Endothelial cell of umbilical vein (primary cell): ENCODE measurements around the gene RELCH. TPM values are rescaled to one million over a fixed set of nuclear protein-coding genes. Genes with fewer than 3 reads are reported as not detected.

ENCODE experiments used
- BruUV-seq: library from RNA; stranded (reverse); fragments of 400-500 nt; replicated peaks from 2 replicates; lab custom pipeline; 2021; lab: Mats Ljungman, UMichigan
- CTCF ChIA-PET: fragments of 300-600, 350-600 bp; sonication (Branson Sonifier 250); formaldehyde crosslinking; loops from one replicate; lab custom pipeline; 2021; ENCODE audit warnings: antibody characterized with exemption, inconsistent platforms; lab: Charles Lee
- POLR2A ChIA-PET: fragments of 300-600, 350-600 bp; sonication (Branson Sonifier 250); formaldehyde crosslinking; loops from one replicate; lab custom pipeline; 2021; ENCODE audit warnings: antibody characterized with exemption, inconsistent platforms; lab: Charles Lee
- DNase-seq: peaks from one replicate; pipeline ENCODE4 v3.0.0-alpha.2; 2011; ENCODE audit warnings: low read depth, low spot score
- FAIRE-seq: peaks from 2 replicates; lab custom pipeline; 2011; peaks lifted over from hg19 to GRCh38; lab: Jason Lieb, UNC
- H2AFZ ChIP-seq: 2 replicates; pipeline ENCODE4 v1.6.0; 2012; ENCODE audit warnings: low read depth, low read length, control low read depth, inconsistent platforms
- H3K27ac ChIP-seq: 2 replicates; pipeline ENCODE4 v1.5.1; 2011; ENCODE audit warnings: low read depth, mild to moderate bottlenecking, control low read depth, low read length, moderate library complexity; ENCODE audit not compliant: insufficient read depth
- H3K27me3 ChIP-seq, 2 experiments: 2 replicates each; pipeline versions ENCODE4 v1.6.0 to v1.6.1; 2011; ENCODE audit warnings: low read length in 2 of 2, mixed read lengths in 1 of 2; ENCODE audit not compliant: control insufficient read depth in 2 of 2, insufficient read depth in 2 of 2
- H3K36me3 ChIP-seq, 2 experiments: 2 replicates in 1 of 2; 3 replicates in 1 of 2; pipeline ENCODE4 v1.5.1; 2011; ENCODE audit warnings: low read length in 2 of 2, mild to moderate bottlenecking in 1 of 2, moderate library complexity in 1 of 2; ENCODE audit not compliant: control insufficient read depth in 2 of 2, insufficient read depth in 2 of 2; ENCODE audit errors: extremely low read depth in 1 of 2
- H3K4me1 ChIP-seq: 3 replicates; pipeline ENCODE4 v1.5.1; 2011; ENCODE audit warnings: mild to moderate bottlenecking, low read length; ENCODE audit not compliant: control insufficient read depth, insufficient read depth; ENCODE audit errors: extremely low read depth
- H3K4me2 ChIP-seq: 2 replicates; pipeline ENCODE4 v1.6.1; 2011; ENCODE audit warnings: low read length, control low read depth, mixed read lengths; ENCODE audit not compliant: insufficient read depth
- H3K4me3 ChIP-seq, 3 experiments: fragments of 200-600 bp in 1 of 3; sonication (generic), shearing (Covaris generic) in 1 of 3; replicated peaks in 1 of 3; 2 replicates each; pipeline ENCODE4 v1.5.1; 2011 to 2016; ENCODE audit warnings: control low read depth in 3 of 3, low read length in 3 of 3, mild to moderate bottlenecking in 2 of 3, inconsistent platforms in 1 of 3, low read depth in 1 of 3, moderate library complexity in 1 of 3; ENCODE audit not compliant: insufficient read depth in 1 of 3
- H3K79me2 ChIP-seq: 2 replicates; pipeline ENCODE4 v1.6.0; 2012; ENCODE audit warnings: low read length, inconsistent platforms; ENCODE audit not compliant: control insufficient read depth, insufficient read depth
- H3K9ac ChIP-seq: replicated peaks from 2 replicates; pipeline ENCODE3; 2011; ENCODE audit warnings: low read length, control low read depth; ENCODE audit not compliant: insufficient read depth; ENCODE audit errors: extremely low read depth
- H3K9me1 ChIP-seq: replicated peaks from 3 replicates; pipeline ENCODE4 v1.6.0; 2011; ENCODE audit warnings: mild to moderate bottlenecking, low read length; ENCODE audit not compliant: control insufficient read depth, insufficient read depth; ENCODE audit errors: extremely low read depth
- H3K9me3 ChIP-seq: replicated peaks from 2 replicates; pipeline ENCODE4 v1.5.1; 2012; ENCODE audit warnings: low read length, inconsistent platforms; ENCODE audit not compliant: control insufficient read depth, insufficient read depth
- H4K20me1 ChIP-seq: replicated peaks from 2 replicates; pipeline ENCODE3; 2011; ENCODE audit warnings: mild to moderate bottlenecking, low read length; ENCODE audit not compliant: control insufficient read depth, insufficient read depth; ENCODE audit errors: extremely low read depth
- EZH2 ChIP-seq: IDR thresholded peaks from 2 replicates; pipeline ENCODE4 v1.6.1; 2012; ENCODE audit warnings: borderline replicate concordance, low read depth, mild to moderate bottlenecking, moderate library complexity, low read length, inconsistent platforms; ENCODE audit not compliant: severe bottlenecking
- FOS ChIP-seq: IDR thresholded peaks from 2 replicates; pipeline ENCODE4 v1.6.1; 2011; ENCODE audit warnings: mild to moderate bottlenecking, low read length, moderate library complexity, borderline replicate concordance; ENCODE audit not compliant: insufficient read depth
- GATA2 ChIP-seq: IDR thresholded peaks from 2 replicates; pipeline ENCODE4 v1.7.0; 2011; ENCODE audit warnings: low read depth, mild to moderate bottlenecking, moderate library complexity, mixed read lengths, low read length; ENCODE audit not compliant: insufficient read length, insufficient read depth
- JUN ChIP-seq: IDR thresholded peaks from 2 replicates; pipeline ENCODE4 v1.6.1; 2011; ENCODE audit warnings: borderline replicate concordance, low read depth; ENCODE audit not compliant: insufficient read length, insufficient read depth
- MYC ChIP-seq: IDR thresholded peaks from one replicate; pipeline ENCODE4 v1.6.1; 2011; ENCODE audit warnings: mild to moderate bottlenecking, low read depth, low read length
- POLR2A ChIP-seq: IDR thresholded peaks from 2 replicates; pipeline ENCODE4 v1.6.1; 2012; ENCODE audit warnings: low read depth, mild to moderate bottlenecking, control low read depth, low read length
- POLR2AphosphoS5 ChIP-seq: IDR thresholded peaks from 2 replicates; pipeline ENCODE4 v1.6.1; 2012; ENCODE audit warnings: low read depth, mild to moderate bottlenecking, control low read depth, low read length, moderate library complexity; ENCODE audit not compliant: insufficient read depth
- dilution Hi-C: fragments of 300-500 bp; cut with MboI; formaldehyde crosslinking; loops from one replicate; pipeline ENCODE4 v1.15.0; 2019; ENCODE audit warnings: low sequenced_read_pairs; ENCODE audit not compliant: extremely low pct_ligation_motif_present
- intact Hi-C: fragments of 100-400 bp; cut with micrococcal nuclease; formaldehyde crosslinking; loops from one replicate; pipeline ENCODE4 v1.10.0; 2022
- polyA plus RNA-seq, 4 experiments: library from polyadenylated mRNA; depleted of rRNA in 3 of 4; stranded (reverse) in 3 of 4; unstranded in 1 of 4; fragments of >200 nt; gene quantifications; 2 replicates each; pipeline versions ENCODE4 v1.2.1 to v1.2.3, GENCODE V29; 2011 to 2012; ENCODE audit warnings: missing spikeins in 1 of 4
- total RNA-seq: library from RNA; stranded (reverse); gene quantifications from 2 replicates; pipeline ENCODE4 v1.2.3, GENCODE V29; 2021
- TF ChIP-seq, protein P1 (sequence below): IDR thresholded peaks from 2 replicates; pipeline ENCODE4 v1.6.1; 2011; ENCODE audit not compliant: insufficient read depth, insufficient read length
- TF ChIP-seq, protein P2 (sequence below), 2 donors: IDR thresholded peaks; 1 replicate in 1 of 2; 2 replicates in 1 of 2; pipeline ENCODE4 v1.5.1; 2011; ENCODE audit warnings: low read length in 2 of 2, mild to moderate bottlenecking in 2 of 2, moderate library complexity in 2 of 2, control low read depth in 1 of 2, inconsistent platforms in 1 of 2, low read depth in 1 of 2; ENCODE audit not compliant: insufficient read depth in 1 of 2; ENCODE audit errors: extremely low read depth in 1 of 2

RELCH gene
- total and polyA plus RNA-seq, 2 donors (not counting 3 experiments of a cell fraction or from before 2014, with no cell fraction given): 6.6 to 25.2 TPM

DNA sequence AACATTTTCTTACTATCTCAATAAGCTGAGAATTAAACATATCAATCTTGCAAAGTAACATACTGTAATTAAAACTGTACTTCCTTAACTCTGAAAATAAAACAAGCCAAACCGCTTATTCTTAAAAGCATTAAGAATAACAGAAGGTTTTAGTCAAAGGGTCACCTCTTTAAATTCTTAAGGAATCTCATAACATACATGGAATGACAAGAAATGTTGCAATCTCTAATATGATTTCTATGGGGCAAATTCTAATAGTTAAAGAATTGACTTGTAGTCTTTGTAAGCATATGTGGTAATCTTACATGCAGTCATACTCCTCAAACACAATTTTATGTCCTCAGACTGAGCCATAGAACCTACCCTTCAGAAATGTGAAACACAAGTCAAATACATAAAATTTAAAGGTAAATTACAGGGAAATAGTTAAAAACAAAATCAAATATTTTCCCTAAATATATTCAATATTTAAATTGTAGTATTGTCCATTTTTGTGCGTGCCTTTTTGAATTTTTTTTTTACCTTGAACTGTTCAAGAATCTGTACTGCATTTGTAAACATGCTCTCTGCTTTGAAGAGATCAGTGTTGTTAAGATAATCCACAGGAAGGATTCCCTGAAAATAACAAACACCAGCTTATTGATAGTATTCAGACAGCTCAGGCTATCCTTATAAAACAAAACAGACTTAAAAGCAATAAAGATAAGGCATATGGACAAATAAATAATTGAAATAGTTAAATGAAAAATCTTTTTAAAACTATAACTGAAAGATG, 48.4 kb upstream of the RELCH start:
- BruUV-seq: no TSS peak
- DNase-seq (no peak), FAIRE-seq (no peak)
- ChIA-PET POLR2A (no interaction called here), CTCF (no interaction called here)
- no peaks in the 10 kb centered on the region for H3K79me2 ChIP-seq
- H3K9me3 ChIP-seq: no peaks in the 10 kb centered on the region
- H3K9me1 ChIP-seq: no peaks in the 10 kb centered on the region
- no peaks in the 10 kb centered on the region for H3K4me1 ChIP-seq
- intact Hi-C loops: no loop called here
- dilution Hi-C loops: no loop called here
- no peaks in the 10 kb centered on the region for H3K27me3 ChIP-seq
- H3K4me2 ChIP-seq: no peak overlapping the region
- H3K36me3 ChIP-seq: peaks cover 0 to 3% of the 10 kb centered on the region in 2 experiments
- H3K9ac ChIP-seq: no peak overlapping the region
- H2AFZ ChIP-seq: no peak overlapping the region
- H4K20me1 ChIP-seq: no peaks in the 10 kb centered on the region
- H3K4me3 ChIP-seq: no peak overlapping the region
- no peak for TF ChIP-seq EZH2
- no peak for TF ChIP-seq JUN
- TF ChIP-seq POLR2A: no peak
- TF ChIP-seq FOS: no peak
- H3K27ac ChIP-seq: no peak overlapping the region

GRCh38 chr18:62140259-62140658, 46.8 kb upstream of the RELCH start:
- Histone ChIP-seq H3K27me3 (no peaks in the 10 kb centered on the region), H3K9me1 (no peaks in the 10 kb centered on the region), H3K4me3 (no peak overlapping the region), H3K79me2 (no peaks in the 10 kb centered on the region), H3K4me2 (no peak overlapping the region), H3K27ac (no peak overlapping the region), H3K4me1 (no peaks in the 10 kb centered on the region), H3K36me3 (peaks cover 0 to 3% of the 10 kb centered on the region in 2 experiments), H3K9ac (no peak overlapping the region), H4K20me1 (no peaks in the 10 kb centered on the region), H2AFZ (no peak overlapping the region), H3K9me3 (no peaks in the 10 kb centered on the region)
- no peak for DNase-seq
- intact Hi-C loops (no loop called here), dilution Hi-C loops (no loop called here)
- TF ChIP-seq, protein P1, sequence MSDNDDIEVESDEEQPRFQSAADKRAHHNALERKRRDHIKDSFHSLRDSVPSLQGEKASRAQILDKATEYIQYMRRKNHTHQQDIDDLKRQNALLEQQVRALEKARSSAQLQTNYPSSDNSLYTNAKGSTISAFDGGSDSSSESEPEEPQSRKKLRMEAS: no peak
- TF ChIP-seq POLR2AphosphoS5 (no peak), POLR2A (no peak), FOS (no peak), EZH2 (no peak), GATA2 (no peak), JUN (no peak), MYC (no peak)
- TF ChIP-seq, protein P2, sequence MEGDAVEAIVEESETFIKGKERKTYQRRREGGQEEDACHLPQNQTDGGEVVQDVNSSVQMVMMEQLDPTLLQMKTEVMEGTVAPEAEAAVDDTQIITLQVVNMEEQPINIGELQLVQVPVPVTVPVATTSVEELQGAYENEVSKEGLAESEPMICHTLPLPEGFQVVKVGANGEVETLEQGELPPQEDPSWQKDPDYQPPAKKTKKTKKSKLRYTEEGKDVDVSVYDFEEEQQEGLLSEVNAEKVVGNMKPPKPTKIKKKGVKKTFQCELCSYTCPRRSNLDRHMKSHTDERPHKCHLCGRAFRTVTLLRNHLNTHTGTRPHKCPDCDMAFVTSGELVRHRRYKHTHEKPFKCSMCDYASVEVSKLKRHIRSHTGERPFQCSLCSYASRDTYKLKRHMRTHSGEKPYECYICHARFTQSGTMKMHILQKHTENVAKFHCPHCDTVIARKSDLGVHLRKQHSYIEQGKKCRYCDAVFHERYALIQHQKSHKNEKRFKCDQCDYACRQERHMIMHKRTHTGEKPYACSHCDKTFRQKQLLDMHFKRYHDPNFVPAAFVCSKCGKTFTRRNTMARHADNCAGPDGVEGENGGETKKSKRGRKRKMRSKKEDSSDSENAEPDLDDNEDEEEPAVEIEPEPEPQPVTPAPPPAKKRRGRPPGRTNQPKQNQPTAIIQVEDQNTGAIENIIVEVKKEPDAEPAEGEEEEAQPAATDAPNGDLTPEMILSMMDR (IDR thresholded peaks at IDR 0.05; ENCODE audit: extremely low read depth in 1 of 2, insufficient read depth in 1 of 2, low read depth in 1 of 2, low read length in 2 of 2): no peak
- POLR2A ChIA-PET: no interaction called here
- CTCF ChIA-PET: interaction anchor here (1.2 kb wide), 1 partner anchor 503 kb away, joined by 3 read pairs; no protein-coding TSS in a partner anchor
- FAIRE-seq: no peak
- BruUV-seq: no TSS peak
